Activated B cell treated with CpG ODN at 0.5 μM for 24 hours (primary cell): ENCODE measurements around the gene FILIP1. TPM values are rescaled to one million over a fixed set of nuclear protein-coding genes. Genes with fewer than 3 reads are reported as not detected.

ENCODE experiments used
- ATAC-seq: fragments of 200-7000 bp; cut with Tn5 transposase; one replicate; pipeline ENCODE4 v1.10.0; 2021; ENCODE audit warnings: low read depth, mild to moderate bottlenecking, moderate library complexity
- CTCF ChIA-PET: fragments of 350-600 bp; sonication (Branson Sonifier 250); formaldehyde crosslinking; loops from one replicate; lab custom pipeline; 2021; ENCODE audit warnings: antibody characterized with exemption; lab: Charles Lee
- POLR2A ChIA-PET: fragments of 350-600 bp; sonication (Branson Sonifier 250); formaldehyde crosslinking; loops from one replicate; lab custom pipeline; 2021; ENCODE audit warnings: antibody characterized with exemption; lab: Charles Lee
- DNase-seq: peaks from one replicate; pipeline ENCODE4 v3.0.0; 2022
- H3K27ac Mint-ChIP-seq: one replicate; pipeline ENCODE4 v1.8.0; 2020; ENCODE audit warnings: mixed read lengths
- H3K27me3 Mint-ChIP-seq: one replicate; pipeline ENCODE4 v1.8.0; 2021; ENCODE audit warnings: mixed read lengths
- H3K36me3 Mint-ChIP-seq: one replicate; pipeline ENCODE4 v1.8.0; 2021; ENCODE audit warnings: low read depth, mixed read lengths
- H3K4me1 Mint-ChIP-seq: one replicate; pipeline ENCODE4 v1.8.0; 2021; ENCODE audit warnings: mixed read lengths
- H3K4me3 Mint-ChIP-seq: one replicate; pipeline ENCODE4 v1.8.0; 2020; ENCODE audit warnings: mild to moderate bottlenecking, mixed read lengths
- H3K9me3 Mint-ChIP-seq: one replicate; pipeline ENCODE4 v1.8.0; 2020; ENCODE audit warnings: mixed read lengths
- CTCF ChIP-seq: fragments of 200-600 bp; IDR thresholded peaks from one replicate; pipeline ENCODE4 v1.8.0; 2022; ENCODE audit warnings: antibody characterized with exemption, mild to moderate bottlenecking
- intact Hi-C: fragments of 100-400 bp; cut with micrococcal nuclease; formaldehyde crosslinking; loops from one replicate; pipeline ENCODE4 v1.15.1; 2024
- total RNA-seq: library from RNA; stranded (reverse); gene quantifications from 2 replicates; pipeline ENCODE4 v1.2.3, GENCODE V29; 2022

The FILIP1 gene
- total RNA-seq, 1 donor from 2014 or later, result not detected

DNA sequence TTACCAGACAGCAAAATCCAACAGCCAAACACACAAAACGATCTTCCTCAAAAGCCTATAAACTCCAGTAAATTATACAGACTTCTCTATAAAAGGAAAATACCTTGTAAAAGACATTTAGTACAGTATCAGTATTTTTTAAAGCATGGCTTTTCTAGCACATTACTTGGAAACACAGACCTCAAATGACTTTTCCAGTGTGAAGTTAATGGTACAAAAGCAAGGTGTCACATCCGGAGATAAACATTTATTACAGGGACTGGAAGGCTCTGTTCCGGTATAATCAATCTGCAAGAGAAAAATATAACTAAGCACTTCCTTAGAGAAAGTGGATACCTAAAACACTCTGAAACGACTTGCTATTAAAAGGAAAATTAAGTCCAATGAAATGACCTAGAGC, 226.1 kb downstream of the FILIP1 start:
- ChIA-PET CTCF (interaction anchor here (1.0 to 2.4 kb wide), 14 partner anchors 8 to 279 kb away, joined by 3 to 11 read pairs (median 5); partner anchors contain the start of genes COX7A2 and TMEM30A), POLR2A (interaction anchor here (0.7 kb wide), 1 partner anchor 29 kb away, joined by 3 read pairs; no protein-coding TSS in a partner anchor)
- Mint-ChIP-seq H3K4me3 (no peak overlapping the region), H3K27ac (no peak overlapping the region), H3K27me3 (no peaks in the 10 kb centered on the region), H3K9me3 (no peaks in the 10 kb centered on the region), H3K4me1 (peaks cover 17% of the 10 kb centered on the region), H3K36me3 (peaks cover 44% of the 10 kb centered on the region)
- no peak for TF ChIP-seq CTCF
- intact Hi-C loops, result loop anchor here (2.0 kb wide), 2 partner anchors 17 to 25 kb away; partner anchors contain the start of genes COX7A2 and TMEM30A
- ATAC-seq (no peak), DNase-seq (no peak)

DNA sequence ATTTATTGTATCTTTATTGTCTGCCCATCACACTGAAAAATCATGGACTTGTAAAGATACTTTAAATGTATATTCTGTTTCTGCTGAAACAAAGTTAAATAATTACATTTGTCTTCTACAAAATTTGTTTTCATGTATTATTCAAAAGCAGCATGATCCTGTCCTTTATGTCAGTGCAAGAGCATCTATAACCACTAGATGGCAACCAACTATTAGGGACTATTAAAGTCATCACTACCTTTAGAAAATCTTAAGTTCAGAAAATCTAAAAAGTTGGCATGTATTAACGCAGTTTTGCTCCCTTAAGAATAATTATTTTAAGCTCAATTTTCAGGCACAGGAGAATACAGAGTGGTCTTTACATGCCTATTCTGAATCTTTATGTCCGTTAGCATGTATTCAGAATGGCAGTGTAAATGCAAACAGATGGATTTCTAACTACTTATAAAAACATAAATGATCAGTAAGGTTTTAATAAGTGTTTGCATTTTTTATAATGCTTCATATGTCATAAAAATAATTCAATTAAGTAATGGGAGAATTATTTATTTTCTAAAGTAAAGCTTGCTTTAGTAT, 226.8 kb downstream of the FILIP1 start:
- peak; percentile 98 for TF ChIP-seq CTCF
- H3K27ac Mint-ChIP-seq, result no peak overlapping the region
- peaks cover 11% of the 10 kb centered on the region for H3K4me1 Mint-ChIP-seq
- H3K9me3 Mint-ChIP-seq, result no peaks in the 10 kb centered on the region
- DNase-seq (no peak), ATAC-seq (peak; percentile 77)
- intact Hi-C loops, result loop anchor here (1.0 to 2.0 kb wide), 5 partner anchors 18 to 279 kb away; partner anchors contain the start of genes COX7A2 and TMEM30A
- POLR2A ChIA-PET, result interaction anchor here (0.7 kb wide), 1 partner anchor 28 kb away, joined by 3 read pairs; no protein-coding TSS in a partner anchor
- H3K4me3 Mint-ChIP-seq, result no peak overlapping the region
- H3K36me3 Mint-ChIP-seq, result peaks cover 46% of the 10 kb centered on the region
- no peaks in the 10 kb centered on the region for H3K27me3 Mint-ChIP-seq
- CTCF ChIA-PET, result interaction anchor here (0.7 to 2.4 kb wide), 14 partner anchors 8 to 1163 kb away, joined by 3 to 11 read pairs (median 5); partner anchors contain the start of genes COX7A2 and TMEM30A

- Mint-ChIP-seq H3K4me3 (no peak overlapping the region), H3K27ac (no peak overlapping the region), H3K9me3 (no peaks in the 10 kb centered on the region), H3K4me1 (peaks cover 6% of the 10 kb centered on the region), H3K36me3 (peaks cover 57% of the 10 kb centered on the region), H3K27me3 (no peaks in the 10 kb centered on the region)
- ChIA-PET POLR2A (no interaction called here), CTCF (interaction anchor here (0.6 kb wide), 1 partner anchor 360 kb away, joined by 3 read pairs; no protein-coding TSS in a partner anchor)
- no peak for TF ChIP-seq CTCF
- no peak for ATAC-seq
- DNase-seq, result no peak
- intact Hi-C loops, result no loop called here
Observed at GRCh38 chr6:75263401-75263750, 230.2 kb downstream of the FILIP1 start.

- POLR2A ChIA-PET, result no interaction called here
- Mint-ChIP-seq H3K27me3 (no peaks in the 10 kb centered on the region), H3K27ac (no peak overlapping the region), H3K4me3 (no peak overlapping the region), H3K36me3 (peaks cover 61% of the 10 kb centered on the region), H3K9me3 (no peaks in the 10 kb centered on the region), H3K4me1 (peaks cover 6% of the 10 kb centered on the region)
- CTCF ChIA-PET, result interaction anchor here (0.6 kb wide), 1 partner anchor 360 kb away, joined by 3 read pairs; no protein-coding TSS in a partner anchor
- TF ChIP-seq CTCF, result no peak
- ATAC-seq, result no peak
- intact Hi-C loops, result no loop called here
- no peak for DNase-seq
Observed at GRCh38 chr6:75262716-75263400, 230.7 kb downstream of the FILIP1 start.

DNA sequence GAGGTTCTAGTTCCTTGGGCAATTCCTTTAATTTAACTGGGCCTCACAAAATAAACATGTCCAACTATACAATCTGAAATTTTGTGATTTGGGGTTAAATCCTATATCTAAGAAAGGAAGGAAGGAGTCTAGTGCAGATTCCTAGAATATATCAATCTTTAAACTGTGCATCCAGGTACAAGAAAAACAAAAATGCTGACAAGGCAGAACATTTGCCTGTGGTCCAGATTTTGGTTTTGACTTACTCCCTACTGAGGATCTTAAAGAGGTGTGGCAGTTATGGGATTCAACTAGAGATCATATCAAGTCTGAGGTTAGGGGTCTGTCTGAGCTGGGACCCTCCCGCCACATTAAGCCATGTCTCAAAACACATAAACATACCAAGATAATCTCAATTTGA, 232.3 kb downstream of the FILIP1 start:
- DNase-seq (no peak), ATAC-seq (no peak)
- no peaks in the 10 kb centered on the region for H3K27me3 Mint-ChIP-seq
- H3K9me3 Mint-ChIP-seq, result no peaks in the 10 kb centered on the region
- H3K4me1 Mint-ChIP-seq, result no peaks in the 10 kb centered on the region
- ChIA-PET POLR2A (no interaction called here), CTCF (interaction anchor here (0.7 to 1.1 kb wide), 2 partner anchors 10 to 285 kb away, joined by 3 read pairs; no protein-coding TSS in a partner anchor)
- no peak for TF ChIP-seq CTCF
- intact Hi-C loops, result loop anchor here (2.0 kb wide), 1 partner anchor 16 kb away; no protein-coding TSS in a partner anchor
- no peak overlapping the region for H3K27ac Mint-ChIP-seq
- H3K36me3 Mint-ChIP-seq, result peaks cover 75% of the 10 kb centered on the region
- H3K4me3 Mint-ChIP-seq, result no peak overlapping the region
